ENCODE data around the gene DLST.

Gene DLST

GRCh38 chr14:74860899-74861733 lies 20.6 kb upstream of the DLST start:
- DNase-seq (ENCODE audit: low read depth) = peak; percentile 64

GRCh38 chr14:74861734-74862090 lies 20.0 kb upstream of the DLST start:
- no peak for DNase-seq (ENCODE audit: low read depth)

DNA sequence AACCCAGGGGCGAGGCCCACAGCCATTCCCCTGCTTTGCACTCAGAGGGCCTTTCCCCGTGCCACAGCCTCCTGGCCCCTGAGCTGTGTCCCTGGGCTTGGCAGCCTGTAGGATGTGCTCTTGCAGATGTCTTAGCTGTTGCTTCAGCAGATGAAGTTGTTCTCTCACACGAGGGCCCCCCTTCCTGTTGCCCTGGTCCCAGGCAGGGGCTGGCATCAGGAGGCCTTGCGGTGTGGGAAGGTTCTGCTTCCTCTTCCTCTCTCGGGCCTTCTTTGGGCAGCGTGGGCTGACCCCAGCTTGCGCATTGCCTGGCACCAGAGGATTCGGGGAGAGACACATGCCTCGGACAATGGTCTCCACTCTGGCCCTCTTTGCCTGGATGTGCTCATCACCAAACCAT lies 18.4 kb upstream of the DLST start:
- DNase-seq (ENCODE audit: low read depth) = no peak

GRCh38 chr14:74864198-74864597 lies 17.5 kb upstream of the DLST start:
- no peak for DNase-seq (ENCODE audit: low read depth)

DNA sequence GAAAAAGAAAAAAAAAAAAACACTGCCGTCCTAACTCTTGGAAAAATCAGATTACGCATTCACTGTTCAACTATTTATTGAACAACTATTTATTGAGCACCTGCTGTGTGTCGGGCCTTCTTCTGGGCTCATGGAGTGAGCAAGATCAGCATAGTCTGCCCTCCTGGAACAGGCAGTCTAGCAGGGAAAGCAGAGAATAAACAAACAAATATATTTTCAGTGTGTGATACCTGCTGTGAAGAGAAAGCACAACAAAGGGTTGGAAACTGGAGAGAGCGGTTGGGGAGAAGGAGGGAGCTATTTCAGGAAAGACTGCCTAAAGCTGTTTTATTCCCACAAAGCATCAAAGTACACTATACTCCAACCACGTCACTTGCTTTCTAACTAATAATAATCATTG lies 16.6 kb upstream of the DLST start:
- DNase-seq (ENCODE audit: low read depth) = no peak

DNA sequence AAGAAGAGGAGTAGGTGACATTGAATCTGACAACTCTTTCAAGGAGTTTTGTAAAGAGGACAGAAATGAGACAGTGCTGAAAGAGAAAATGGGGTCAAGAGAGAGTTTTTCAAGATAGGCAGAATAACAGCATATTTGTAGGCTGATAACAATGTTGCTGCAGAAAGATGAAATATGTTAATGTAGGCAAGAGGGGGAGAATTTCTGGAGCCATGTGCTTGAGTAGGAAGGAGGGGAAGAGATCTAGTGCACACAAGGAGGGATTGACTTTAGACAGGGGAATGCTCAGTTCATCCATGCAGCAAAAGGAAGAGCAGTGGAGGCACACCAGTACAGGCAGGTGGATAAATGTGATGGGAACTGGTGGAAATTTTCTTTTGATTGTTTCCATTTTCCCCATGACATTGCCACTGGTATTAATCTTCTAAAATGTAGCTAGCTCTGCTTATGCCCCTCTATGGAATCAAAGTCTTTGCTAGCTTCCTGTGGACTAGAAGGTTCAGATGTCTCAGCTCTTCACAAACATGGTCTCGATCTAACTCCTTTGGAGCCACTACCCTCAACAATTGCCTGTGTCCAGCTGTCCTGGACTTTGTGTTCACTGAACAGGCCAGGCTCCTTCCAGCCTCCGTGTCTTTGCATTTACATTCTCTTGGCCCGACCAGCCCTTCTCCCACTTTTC lies 14.9 kb upstream of the DLST start:
- no peak for DNase-seq (ENCODE audit: low read depth)

- no peak for DNase-seq (ENCODE audit: low read depth)
Observed at GRCh38 chr14:74867673-74868072, 14.0 kb upstream of the DLST start.

GRCh38 chr14:74868739-74869138 lies 13.0 kb upstream of the DLST start:
- no peak for DNase-seq (ENCODE audit: low read depth)

DNA sequence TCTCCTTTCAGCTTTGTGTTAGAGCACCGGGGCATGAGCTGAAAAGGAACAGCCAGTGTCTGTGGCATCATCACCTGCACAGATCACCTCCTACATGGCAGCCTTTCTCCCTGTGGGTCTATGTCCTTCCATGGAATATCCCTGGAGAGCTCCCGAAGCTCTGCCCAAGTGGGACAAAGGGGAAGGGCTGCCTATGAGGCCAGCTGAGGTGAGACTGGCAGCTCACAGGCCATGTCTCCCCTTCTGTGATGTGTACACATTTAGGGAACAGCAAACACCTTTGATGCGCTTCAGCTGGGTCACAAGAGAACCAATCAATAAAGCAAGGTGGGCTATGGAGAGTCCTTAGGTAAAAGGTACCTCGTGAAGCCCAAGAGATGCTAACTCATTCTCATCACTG lies 9.9 kb upstream of the DLST start:
- DNase-seq (ENCODE audit: low read depth) = no peak

- DNase-seq (ENCODE audit: low read depth) = no peak
Observed at GRCh38 chr14:74875204-74875603, 6.5 kb upstream of the DLST start.

- no peak for DNase-seq (ENCODE audit: low read depth)
Observed at GRCh38 chr14:74875941-74876913, 5.5 kb upstream of the DLST start, which contains the start of gene PROX2. Gene PROX2 (minus strand): TSS chr14:74876145. CDS start chr14:74863834, 12,311 bp downstream.

- no peak for DNase-seq (ENCODE audit: low read depth)
Observed at GRCh38 chr14:74879427-74880182, 2.1 kb upstream of the DLST start.

- DNase-seq (ENCODE audit: low read depth) = peak; percentile 39
Observed at GRCh38 chr14:74882103-74882920, 596 bp downstream of the DLST start.

DNA sequence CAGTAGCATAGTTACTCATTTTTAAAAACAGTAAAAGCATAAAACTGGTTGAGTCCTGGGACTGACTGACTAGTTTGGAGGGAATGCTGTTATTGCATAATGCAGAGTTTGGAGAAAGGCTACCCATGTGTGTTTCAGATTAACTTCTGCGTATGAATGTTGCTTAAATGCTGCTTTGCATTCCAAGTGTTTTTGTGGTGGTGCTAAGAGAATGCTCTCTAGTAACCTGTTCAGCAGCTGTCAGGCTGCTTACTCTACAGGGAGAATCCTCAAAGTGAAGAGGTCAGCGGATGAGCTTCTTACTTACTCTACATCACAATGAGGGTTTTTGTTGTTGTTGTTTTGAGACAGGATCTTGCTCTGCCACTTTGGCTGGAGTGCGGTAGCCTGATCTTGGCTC lies 4.3 kb downstream of the DLST start:
- no peak for DNase-seq (ENCODE audit: low read depth)

GRCh38 chr14:74888164-74889158 lies 6.7 kb downstream of the DLST start:
- no peak for DNase-seq (ENCODE audit: low read depth)

DNA sequence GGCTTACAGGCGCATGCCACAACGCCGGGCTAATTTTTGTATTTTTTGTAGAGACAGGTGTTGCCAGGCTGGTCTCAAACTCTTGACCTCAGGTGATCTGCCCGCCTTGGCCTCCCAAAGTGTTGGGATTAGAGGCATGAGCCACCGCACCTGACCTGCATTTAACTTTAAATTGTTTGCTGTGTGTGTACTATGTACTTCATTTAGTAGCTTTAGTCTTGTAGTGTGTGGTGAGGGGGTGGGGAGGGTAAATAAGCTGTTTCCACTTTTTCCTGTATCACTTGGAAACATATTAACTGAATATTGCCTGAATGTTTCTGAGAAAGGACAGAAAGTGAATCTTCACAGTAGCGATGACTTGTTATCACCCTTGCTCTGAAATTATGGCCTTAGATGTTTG lies 8.5 kb downstream of the DLST start:
- DNase-seq (ENCODE audit: low read depth) = no peak

DNA sequence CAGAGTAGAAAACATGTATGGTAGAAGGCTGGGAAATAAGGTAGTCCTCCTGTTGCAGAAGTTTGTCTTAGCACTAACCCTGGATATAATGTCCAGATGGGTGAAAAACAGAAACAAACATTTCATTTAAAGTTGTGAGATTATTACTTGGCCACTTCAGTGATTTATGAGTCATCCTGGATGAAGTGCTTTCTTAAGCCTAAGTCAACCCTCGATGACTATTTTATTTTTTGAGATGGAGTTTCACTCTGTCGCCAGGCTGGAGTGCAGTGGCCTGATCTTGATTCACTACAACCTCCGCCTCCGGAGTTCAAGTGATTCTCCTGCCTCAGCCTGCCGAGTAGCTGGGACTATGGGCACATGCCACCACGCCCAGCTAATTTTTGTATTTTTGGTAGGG lies 10.2 kb downstream of the DLST start:
- DNase-seq (ENCODE audit: low read depth) = no peak

GRCh38 chr14:74892745-74893144 lies 11.0 kb downstream of the DLST start:
- no peak for DNase-seq (ENCODE audit: low read depth)

DNA sequence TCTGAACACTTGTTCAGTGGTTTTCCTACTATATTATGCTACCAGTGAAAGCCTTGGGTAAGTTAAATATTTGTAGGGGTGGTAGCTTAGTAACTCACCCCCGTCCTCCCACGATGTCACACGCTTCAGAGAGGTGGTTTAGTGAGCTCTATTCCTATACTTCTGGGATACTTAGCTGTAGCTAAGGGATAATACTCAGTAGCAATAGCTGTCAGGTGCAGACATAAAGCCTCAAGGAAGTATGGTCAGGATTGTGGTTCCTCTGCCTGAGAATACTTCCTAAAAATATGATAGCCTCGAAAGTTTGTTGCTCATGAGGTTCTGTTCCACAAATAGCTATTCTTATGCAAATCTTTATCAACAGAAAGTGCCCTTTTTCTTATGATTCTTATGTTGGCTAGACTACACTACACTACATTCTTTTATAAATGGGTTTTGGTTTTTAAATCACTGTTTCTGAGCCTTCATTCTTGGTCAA lies 11.9 kb downstream of the DLST start:
- no peak for DNase-seq (ENCODE audit: low read depth)

All from T-helper 22 cell (primary cell).